SK-N-DZ (cell line): ENCODE measurements around the gene COMT.

Experiments
- DNase-seq: peaks from one replicate; pipeline ENCODE4 v3.0.0-alpha.2; 2015; ENCODE audit warnings: low spot score

The COMT gene

DNA sequence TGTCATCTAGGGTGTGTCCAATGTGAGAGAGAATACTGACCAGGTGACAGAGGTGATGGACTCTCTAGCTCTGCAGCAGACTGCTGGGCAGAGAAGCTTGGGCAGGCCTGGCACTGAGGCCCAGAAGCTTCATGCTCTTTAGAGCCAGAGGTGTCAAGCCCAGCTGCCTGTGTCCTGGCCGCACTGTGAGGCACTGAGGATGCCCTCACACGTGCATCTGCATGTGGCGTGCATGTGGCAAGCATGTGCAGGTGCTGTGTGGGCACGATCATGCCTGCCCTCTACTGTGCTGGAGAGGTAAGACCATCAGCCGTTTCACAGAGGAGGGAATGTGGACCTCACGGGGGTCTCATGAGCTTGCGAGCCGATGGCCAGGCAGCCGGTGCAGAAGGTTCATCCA, 15.9 kb downstream of the COMT start:
- no peak for DNase-seq

DNA sequence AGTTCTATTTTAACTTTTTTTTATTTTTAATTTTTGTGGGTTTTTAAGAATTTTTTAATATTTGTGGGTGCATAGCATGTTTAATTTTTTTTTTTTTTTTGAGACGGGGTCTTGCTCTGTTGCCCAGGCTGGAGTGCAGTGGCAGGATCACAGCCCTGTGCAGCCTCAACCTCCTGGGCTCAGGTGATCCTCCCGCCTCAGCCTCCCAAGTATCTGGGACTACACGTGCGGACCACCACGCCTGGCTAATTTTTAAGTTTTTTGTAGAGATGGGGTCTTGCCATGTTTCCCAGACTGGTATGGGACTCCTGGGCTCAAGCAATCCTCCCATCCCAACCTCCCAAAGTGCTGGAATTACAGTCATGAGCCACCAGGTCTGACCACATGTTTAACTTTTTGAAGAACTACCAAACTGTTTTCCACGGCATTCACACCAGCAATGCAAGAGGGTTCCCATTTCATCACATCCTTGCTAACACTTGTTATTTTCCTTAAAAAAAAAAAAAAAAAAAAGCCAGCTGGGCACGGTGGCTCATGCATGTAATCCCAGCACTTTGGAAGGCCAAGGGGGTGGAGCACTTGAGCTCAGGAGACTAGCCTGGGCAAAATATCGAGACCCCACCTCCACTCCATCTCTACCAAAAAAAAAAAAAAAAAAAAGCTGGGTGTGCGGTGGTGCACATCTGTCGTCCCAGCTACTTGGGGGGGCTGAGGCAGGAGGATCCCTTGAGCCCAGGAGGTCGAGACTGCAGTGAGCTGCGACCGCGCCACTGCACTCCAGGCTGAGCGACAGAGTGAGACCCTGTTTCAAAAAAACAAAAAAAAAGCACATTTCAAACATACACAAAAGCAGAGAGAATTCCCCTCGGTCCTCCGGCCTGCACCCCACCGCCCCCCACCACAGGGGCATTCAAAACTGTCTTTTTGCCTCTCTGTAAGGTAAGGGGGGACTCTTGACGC, 16.8 kb downstream of the COMT start:
- DNase-seq: no peak

DNA sequence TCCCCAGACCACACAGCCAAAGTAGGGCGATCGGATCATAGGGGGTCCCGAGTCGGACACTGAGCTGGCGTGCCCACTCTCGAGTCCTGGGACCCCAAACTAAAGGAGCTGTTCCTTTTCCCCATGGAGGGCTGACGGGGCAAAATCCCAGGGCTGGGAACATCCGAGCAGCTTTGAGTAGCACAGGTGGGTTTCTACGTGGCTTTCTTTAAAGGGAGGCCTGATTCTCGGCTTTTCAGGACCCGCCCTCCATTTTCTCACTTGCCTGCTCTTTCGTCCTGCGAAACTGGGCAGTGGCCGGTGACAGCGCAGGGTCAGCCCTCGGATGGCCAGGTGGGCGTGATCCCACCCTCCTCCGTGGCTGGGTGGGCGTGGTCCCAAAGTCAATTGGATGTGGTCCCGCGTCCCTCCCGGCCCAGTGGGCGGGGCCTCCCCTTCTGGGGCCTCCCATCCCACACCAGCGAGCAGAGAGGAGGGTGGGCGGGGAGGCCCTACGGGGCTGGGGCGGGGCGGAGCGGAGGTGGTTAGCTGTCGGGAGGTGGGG, 17.5 kb downstream of the COMT start:
- peak; percentile 70 for DNase-seq

DNA sequence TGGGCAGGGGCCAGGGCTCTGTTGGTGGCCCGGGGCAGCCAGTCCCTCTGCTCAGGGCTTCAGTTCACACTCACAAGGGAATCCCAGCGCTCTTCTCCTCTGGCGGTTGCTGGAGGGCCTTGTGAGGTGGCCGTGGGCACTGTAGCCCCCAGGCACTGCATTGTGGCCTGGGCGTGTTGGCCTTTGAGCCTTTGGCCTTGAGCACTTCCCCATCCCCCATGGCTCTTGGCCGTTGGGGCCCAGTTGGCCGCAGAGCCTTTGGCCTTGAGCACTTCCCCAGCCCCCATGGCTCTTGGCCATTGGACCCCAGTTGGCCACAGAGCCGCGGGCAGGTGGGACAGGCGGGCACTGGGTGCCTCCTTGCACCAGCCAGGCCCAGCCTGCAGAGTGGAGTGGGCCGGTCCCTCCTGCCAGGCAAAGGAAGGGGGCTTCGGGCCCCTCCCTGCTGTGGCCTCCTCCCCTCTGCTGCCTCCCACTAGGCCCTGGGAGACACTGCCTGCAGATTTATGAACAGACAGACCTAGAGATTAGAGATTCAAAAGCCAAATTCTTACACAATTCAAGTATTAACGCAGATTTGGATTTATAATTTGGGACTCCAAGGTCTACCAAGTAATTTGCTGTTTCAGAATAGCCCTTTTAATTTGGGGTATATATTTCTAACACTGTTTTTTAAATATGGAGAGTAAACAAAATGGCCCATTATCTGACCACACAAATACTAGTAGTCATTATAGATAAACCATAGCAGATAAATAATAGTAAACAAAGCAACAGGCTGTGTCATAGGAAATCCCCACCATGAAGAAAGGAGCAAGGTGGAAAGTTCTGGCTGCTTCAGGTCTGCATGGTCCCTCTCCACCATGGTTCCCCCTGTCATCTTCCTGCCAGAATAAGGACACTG, 18.3 kb downstream of the COMT start:
- no peak for DNase-seq

DNA sequence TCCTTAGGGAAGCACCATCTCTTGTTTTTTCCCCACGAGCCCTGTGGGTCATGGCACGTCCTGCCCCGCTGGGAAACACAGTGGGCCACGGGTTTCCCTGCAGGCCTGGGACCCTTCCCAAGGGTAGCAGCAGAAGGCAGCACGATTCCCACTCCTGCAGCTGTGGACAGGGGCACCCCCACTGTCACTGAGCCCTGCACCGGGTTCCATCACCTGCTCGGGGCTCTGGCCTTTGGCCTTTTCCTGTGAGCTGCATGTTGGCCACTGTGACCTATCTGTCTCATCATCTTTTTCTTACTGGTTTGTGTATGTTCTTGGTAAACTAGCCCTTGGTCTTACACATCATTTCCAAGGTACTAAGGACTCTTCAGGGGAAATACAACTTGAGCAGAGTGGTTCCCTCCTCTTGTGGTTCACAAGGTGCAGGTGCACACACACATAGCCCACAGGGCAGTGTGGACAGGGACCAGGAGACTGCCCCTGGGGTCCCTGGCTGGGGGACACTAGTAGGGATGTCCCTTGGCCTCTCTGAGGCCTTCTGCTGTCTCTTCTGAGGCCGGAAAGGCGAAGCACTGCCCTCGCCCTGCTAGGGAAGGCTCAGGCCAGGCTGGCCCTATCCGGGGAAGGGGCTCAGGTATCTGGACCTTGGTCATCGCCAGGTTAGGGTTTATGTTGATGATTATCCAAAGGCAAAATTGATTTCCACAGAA, 19.1 kb downstream of the COMT start:
- DNase-seq: no peak

GRCh38 chr22:19961201-19961580, 19.6 kb downstream of the COMT start:
- no peak for DNase-seq

DNA sequence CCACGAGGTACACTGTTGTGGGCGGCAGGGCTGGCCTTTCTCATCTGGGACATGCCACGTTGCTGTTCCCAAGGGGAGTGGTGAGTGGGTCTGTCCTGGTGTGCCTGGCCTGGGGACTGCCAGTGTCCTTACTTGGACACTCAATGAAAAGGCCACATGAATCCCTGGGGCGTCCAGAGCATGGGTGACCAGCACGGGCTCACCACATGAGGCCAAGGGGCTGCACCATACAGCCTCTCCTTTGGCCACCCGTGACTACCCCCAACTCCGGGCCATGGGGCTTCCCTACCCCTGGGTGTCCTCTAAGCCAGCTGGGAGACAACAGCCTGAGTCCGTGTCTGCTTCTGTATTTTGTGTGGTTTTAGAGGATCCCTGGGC, 20.3 kb downstream of the COMT start:
- DNase-seq: no peak

DNA sequence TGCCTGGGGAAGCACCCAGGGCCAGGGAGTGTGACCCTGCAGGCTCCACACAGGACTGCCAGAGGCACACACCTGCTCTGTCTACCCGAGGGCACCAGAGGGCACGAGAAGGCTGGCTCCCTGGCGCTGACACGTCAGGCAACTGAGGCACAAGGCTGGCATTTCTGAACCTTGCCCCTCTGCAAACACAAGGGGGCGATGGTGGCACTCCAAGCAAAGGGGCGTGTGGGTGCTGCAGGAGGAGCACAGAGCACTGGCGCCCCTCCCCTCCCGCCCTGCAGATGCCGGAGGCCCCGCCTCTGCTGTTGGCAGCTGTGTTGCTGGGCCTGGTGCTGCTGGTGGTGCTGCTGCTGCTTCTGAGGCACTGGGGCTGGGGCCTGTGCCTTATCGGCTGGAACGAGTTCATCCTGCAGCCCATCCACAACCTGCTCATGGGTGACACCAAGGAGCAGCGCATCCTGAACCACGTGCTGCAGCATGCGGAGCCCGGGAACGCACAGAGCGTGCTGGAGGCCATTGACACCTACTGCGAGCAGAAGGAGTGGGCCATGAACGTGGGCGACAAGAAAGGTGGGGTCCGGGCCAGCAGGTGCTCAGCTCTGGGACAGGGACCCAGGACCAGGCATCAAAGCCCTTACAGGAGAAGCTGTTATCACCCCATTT, 20.8 kb downstream of the COMT start:
- peak; percentile 90 for DNase-seq

- DNase-seq: no peak
Observed at GRCh38 chr22:19962909-19963806, 21.6 kb downstream of the COMT start.

DNA sequence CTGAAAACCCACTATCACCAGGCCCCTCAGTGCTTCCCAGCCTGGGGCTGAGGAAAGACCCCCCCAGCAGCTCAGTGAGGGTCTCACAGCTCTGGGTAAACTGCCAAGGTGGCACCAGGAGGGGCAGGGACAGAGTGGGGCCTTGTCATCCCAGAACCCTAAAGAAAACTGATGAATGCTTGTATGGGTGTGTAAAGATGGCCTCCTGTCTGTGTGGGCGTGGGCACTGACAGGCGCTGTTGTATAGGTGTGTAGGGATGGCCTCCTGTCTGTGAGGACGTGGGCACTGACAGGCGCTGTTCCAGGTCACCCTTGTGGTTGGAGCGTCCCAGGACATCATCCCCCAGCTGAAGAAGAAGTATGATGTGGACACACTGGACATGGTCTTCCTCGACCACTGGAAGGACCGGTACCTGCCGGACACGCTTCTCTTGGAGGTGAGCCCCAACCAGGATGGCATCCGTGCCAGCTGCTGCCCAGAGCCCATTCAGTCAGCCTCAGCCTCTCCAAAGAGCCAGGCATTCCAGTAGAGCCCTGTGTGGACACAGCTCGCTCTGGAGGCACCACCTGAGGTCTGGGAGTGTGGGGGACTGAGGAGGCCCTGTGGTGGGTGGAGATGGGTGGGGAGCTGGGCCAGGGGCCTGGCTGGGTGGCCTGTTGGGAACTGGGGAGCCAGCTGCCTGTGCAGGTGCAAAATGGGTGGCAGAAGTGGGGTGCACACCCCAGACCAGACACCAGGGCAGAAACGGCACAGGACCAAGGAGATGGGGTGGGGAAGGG, 22.5 kb downstream of the COMT start:
- no peak for DNase-seq

- DNase-seq: no peak
Observed at GRCh38 chr22:19964701-19965386, 23.3 kb downstream of the COMT start.

DNA sequence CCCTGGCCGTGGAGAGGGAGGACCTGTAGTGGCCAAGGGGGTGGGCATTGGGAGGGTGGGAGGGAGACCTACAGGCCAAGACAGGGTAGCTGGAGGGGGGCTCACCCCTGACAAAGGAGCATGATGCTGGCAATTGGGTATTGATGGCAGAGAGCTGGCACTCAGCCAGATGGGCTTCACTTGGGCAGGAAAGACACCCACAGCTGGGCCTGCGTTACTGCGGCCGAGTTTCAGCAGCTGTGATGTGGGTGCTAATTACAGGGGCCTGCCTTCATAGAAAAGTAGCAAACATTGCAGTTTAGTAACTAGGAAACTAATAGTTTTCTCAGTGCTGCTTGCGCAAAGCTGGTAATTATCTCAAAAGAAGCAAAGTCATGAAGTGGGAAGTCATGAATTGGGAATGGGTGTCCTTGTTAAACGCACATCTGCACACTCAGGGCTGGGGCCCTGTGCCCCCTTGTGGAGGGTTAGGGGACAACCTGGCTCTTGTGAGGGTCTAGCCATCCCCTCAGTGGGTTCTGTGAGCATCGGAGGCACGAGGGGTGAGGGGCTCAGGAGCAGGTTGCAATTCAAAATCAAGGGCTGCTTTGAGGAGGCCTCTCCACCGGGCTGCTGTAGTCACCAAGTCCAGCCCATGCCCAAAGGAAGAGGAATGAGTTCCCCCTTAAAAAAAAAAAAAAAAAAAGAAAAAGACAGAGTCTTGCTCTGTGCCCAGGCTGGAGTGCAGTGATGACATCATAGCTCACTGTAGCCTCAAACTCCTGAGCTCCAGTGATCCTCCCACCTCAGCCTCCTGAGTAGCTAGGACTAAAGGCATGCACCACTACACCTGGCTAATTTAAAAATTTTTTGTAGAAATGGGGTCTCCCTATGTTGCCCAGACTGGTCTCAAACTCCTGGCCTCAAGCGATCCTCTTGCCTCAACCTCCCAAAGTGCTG, 24.5 kb downstream of the COMT start:
- peak; percentile 58 for DNase-seq

DNA sequence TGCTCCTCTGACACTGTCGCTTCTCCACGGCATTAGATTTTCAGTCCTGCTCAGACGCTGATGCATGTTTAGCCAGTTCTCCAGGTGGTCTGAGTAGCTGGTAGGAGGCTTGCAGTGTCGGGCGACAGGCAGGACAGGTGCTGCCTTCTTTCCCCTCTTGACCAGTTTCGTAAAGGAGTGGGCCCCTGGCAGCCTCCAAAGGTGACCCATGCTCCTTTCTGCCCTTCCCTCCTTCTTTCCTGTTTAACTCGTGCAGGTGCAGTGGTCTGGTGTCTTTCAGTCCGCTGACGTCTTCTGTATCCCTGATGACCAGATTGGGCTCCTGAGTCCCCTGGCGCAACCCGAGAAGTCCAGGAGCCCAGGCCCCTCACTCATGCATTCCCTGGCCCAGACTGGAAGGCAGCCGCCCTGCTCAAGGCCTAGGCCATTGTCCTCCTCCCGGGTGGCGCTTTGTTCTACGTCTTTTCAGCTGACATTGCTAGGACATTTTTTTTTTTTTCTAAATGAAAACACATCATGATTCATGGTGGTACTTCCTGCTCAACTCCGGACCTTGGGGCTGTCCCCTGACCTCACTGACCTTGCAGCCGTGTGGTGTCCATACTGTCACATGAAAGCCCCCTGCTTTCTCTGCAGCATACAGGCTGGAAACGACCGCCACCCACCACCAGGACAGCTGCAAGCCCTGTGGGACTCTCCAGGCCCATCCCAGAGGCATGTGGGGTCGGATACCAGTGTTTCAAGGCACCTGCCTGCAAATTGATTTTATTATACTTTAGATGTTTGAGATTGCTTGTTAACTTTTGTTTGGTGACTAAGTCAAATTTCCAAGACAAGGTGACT, 25.6 kb downstream of the COMT start:
- no peak for DNase-seq

DNA sequence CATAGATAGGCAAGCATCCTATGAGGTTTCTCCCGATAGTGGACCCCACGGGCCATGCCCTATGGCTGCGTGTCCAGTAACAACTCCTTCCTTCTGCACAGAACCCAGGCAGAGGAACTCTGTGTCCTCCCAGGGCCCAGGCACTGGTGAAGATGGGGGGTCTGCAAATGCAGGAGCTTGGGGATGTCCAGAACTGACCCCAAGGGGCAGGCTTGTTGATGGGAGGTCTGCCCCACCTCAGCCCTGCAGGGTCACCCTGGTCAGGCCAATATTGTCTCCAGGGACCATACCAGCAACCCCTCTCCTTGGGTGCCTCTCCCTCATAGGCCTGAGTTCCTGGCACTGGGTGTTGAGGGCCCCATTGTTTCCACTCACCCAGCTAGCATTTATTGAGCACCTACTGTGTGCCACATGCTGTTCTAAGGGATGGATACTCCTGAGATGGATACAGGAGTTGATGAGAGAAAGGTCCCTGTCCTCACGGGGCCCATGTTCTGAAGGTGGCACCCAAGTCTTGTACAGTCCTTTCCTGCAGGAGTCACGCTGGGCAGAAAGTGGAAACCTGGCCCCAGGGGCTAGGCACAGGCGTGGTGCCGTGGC, 26.4 kb downstream of the COMT start:
- no peak for DNase-seq

- DNase-seq: no peak
Observed at GRCh38 chr22:19968450-19968891, 26.9 kb downstream of the COMT start.
